Measurements from ENCODE around the gene KCTD10. TPM values are rescaled to one million over a fixed set of nuclear protein-coding genes. Genes with fewer than 3 reads are reported as not detected.

KCTD10 gene
- total RNA-seq, 4 donors from 2014 or later: 58.6 to 77.7 (median 67.2) TPM

DNA sequence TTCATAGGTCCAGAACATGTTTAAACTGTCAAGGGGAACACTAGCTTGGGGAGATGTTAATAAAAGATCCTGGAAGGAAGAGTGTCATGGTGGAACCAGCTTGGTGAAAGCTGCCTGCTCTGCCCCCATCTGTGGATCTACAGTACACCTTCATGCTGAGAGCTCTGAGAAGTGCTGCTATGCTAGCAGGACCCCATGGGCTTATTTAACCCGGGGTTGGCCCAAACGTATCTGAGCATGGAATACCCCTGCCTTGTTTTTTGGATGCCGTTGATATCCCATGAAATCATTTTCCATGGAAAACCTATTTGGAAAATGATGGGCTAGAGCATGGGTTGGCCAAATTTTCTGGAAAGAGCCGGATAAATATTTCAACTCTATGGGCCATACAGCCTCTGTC lies 14.6 kb upstream of the KCTD10 start:
- Histone ChIP-seq H3K9me3 (no peaks in the 10 kb centered on the region), H3K27me3 (no peaks in the 10 kb centered on the region), H3K36me3 (peaks cover 9 to 100% (median 33%) of the 10 kb centered on the region in 3 donors), H3K4me1 (no peaks in the 10 kb centered on the region), H3K4me3 (no peak overlapping the region), H3K27ac (no peak overlapping the region)
- WGBS, 2 donors: 89 to 96% methylated on average over 4 of the region's 4 CpGs
- no peak for DNase-seq (ENCODE audit: low spot score in 2 of 2)
- no peak for TF ChIP-seq CTCF (IDR thresholded peaks at IDR 0.05)
- TF ChIP-seq EP300 (IDR thresholded peaks at IDR 0.05): no peak
- TF ChIP-seq POLR2A (IDR thresholded peaks at IDR 0.05): no peak

GRCh38 chr12:109489955-109490565 lies 13.0 kb upstream of the KCTD10 start:
- DNase-seq (ENCODE audit: low spot score in 2 of 2): no peak
- Histone ChIP-seq H3K4me3 (no peak overlapping the region), H3K27ac (no peak overlapping the region), H3K9me3 (no peaks in the 10 kb centered on the region), H3K4me1 (no peaks in the 10 kb centered on the region), H3K36me3 (peaks cover 9 to 100% (median 43%) of the 10 kb centered on the region in 3 donors), H3K27me3 (no peaks in the 10 kb centered on the region)
- WGBS, 2 donors: 84 to 88% methylated on average over 1 of the region's 1 CpG
- no peak for TF ChIP-seq CTCF (IDR thresholded peaks at IDR 0.05)
- no peak for TF ChIP-seq POLR2A (IDR thresholded peaks at IDR 0.05)

GRCh38 chr12:109489016-109489954 lies 12.2 kb upstream of the KCTD10 start:
- no peak overlapping the region for H3K4me3 ChIP-seq
- H3K27ac ChIP-seq: no peak overlapping the region
- H3K9me3 ChIP-seq: no peaks in the 10 kb centered on the region
- H3K27me3 ChIP-seq: no peaks in the 10 kb centered on the region
- no peak for TF ChIP-seq CTCF (IDR thresholded peaks at IDR 0.05)
- no peak for TF ChIP-seq POLR2A (IDR thresholded peaks at IDR 0.05)
- TF ChIP-seq EP300 (IDR thresholded peaks at IDR 0.05): no peak
- DNase-seq (ENCODE audit: low spot score in 2 of 2): no peak
- H3K36me3 ChIP-seq: peaks cover 9 to 100% (median 50%) of the 10 kb centered on the region in 3 donors
- H3K4me1 ChIP-seq: no peaks in the 10 kb centered on the region
- WGBS, 2 donors: 92% methylated on average over 14 of the region's 14 CpGs

GRCh38 chr12:109488051-109488665 lies 11.1 kb upstream of the KCTD10 start:
- Histone ChIP-seq H3K27ac (no peak overlapping the region), H3K36me3 (peaks cover 9 to 100% (median 58%) of the 10 kb centered on the region in 3 donors), H3K4me1 (no peaks in the 10 kb centered on the region), H3K4me3 (no peak overlapping the region), H3K27me3 (no peaks in the 10 kb centered on the region), H3K9me3 (no peaks in the 10 kb centered on the region)
- TF ChIP-seq POLR2A (IDR thresholded peaks at IDR 0.05): no peak
- no peak for TF ChIP-seq EP300 (IDR thresholded peaks at IDR 0.05)
- no peak for TF ChIP-seq CTCF (IDR thresholded peaks at IDR 0.05)
- DNase-seq (ENCODE audit: low spot score in 2 of 2): no peak
- WGBS, 2 donors: 88 to 89% methylated on average over 7 of the region's 7 CpGs
